WERI-Rb-1 (cell line): ENCODE data around the gene BTBD10.
"Not testable (repeated sequence)": the region's sequence is repeated elsewhere in the genome, so short reads cannot be mapped to it uniquely, and the experiment has no call there.

Source experiments
- DNase-seq: peaks from one replicate; pipeline ENCODE4 v3.0.0-alpha.2; 2020
- H3K27ac ChIP-seq: fragments of 250-450 bp; sonication (Bioruptor Pico); 2 replicates; pipeline ENCODE4 v1.5.1; 2020; ENCODE audit warnings: mild to moderate bottlenecking, moderate library complexity
- H3K27me3 ChIP-seq: fragments of 250-450 bp; sonication (Bioruptor Pico); 2 replicates; pipeline ENCODE4 v1.5.1; 2021; ENCODE audit warnings: mild to moderate bottlenecking, low read depth, moderate library complexity; ENCODE audit not compliant: insufficient read depth, severe bottlenecking
- H3K36me3 ChIP-seq: fragments of 250-450 bp; sonication (Bioruptor Pico); 2 replicates; pipeline ENCODE4 v1.5.1; 2020; ENCODE audit warnings: mild to moderate bottlenecking, moderate library complexity
- H3K4me3 ChIP-seq: 2 replicates; pipeline ENCODE4 v1.5.1; 2011; ENCODE audit warnings: low read depth, mild to moderate bottlenecking, control low read depth, low read length
- H3K9me3 ChIP-seq: fragments of 250-450 bp; sonication (Bioruptor Pico); 2 replicates; pipeline ENCODE4 v1.5.1; 2021; ENCODE audit warnings: mild to moderate bottlenecking, moderate library complexity; ENCODE audit not compliant: severe bottlenecking
- CTCF ChIP-seq: IDR thresholded peaks from 2 replicates; pipeline ENCODE4 v1.5.1; 2011; ENCODE audit warnings: low read depth, mild to moderate bottlenecking, control low read depth, inconsistent platforms, low read length

BTBD10 gene

GRCh38 chr11:13440100-13440855 lies 22.7 kb downstream of the BTBD10 start:
- Histone ChIP-seq H3K36me3 (no peaks in the 10 kb centered on the region), H3K27me3 (no peaks in the 10 kb centered on the region), H3K9me3 (no peaks in the 10 kb centered on the region), H3K27ac (no peak overlapping the region), H3K4me3 (no peak overlapping the region)
- no peak for DNase-seq
- TF ChIP-seq CTCF: no peak

GRCh38 chr11:13438291-13438690 lies 24.7 kb downstream of the BTBD10 start:
- H3K9me3 ChIP-seq: no peaks in the 10 kb centered on the region
- no peak for DNase-seq
- no peaks in the 10 kb centered on the region for H3K36me3 ChIP-seq
- no peak overlapping the region for H3K4me3 ChIP-seq
- H3K27ac ChIP-seq: no peak overlapping the region
- no peak for TF ChIP-seq CTCF
- no peaks in the 10 kb centered on the region for H3K27me3 ChIP-seq

- H3K4me3 ChIP-seq, H3K27ac ChIP-seq: not testable (repeated sequence)
Observed at GRCh38 chr11:13436836-13437235, 26.2 kb downstream of the BTBD10 start.

GRCh38 chr11:13434247-13435205 lies 28.5 kb downstream of the BTBD10 start:
- no peaks in the 10 kb centered on the region for H3K9me3 ChIP-seq
- no peak for TF ChIP-seq CTCF
- no peaks in the 10 kb centered on the region for H3K27me3 ChIP-seq
- H3K4me3 ChIP-seq: no peak overlapping the region
- no peaks in the 10 kb centered on the region for H3K36me3 ChIP-seq
- H3K27ac ChIP-seq: no peak overlapping the region
- no peak for DNase-seq

More at GRCh38 chr11:13436836-13437235, 26.2 kb downstream of the BTBD10 start:
- not testable (repeated sequence) for H3K9me3 ChIP-seq, DNase-seq, H3K27me3 ChIP-seq, H3K36me3 ChIP-seq

GRCh38 chr11:13433437-13433836 lies 29.6 kb downstream of the BTBD10 start:
- no peak overlapping the region for H3K4me3 ChIP-seq
- H3K27ac ChIP-seq: no peak overlapping the region
- no peaks in the 10 kb centered on the region for H3K36me3 ChIP-seq
- no peaks in the 10 kb centered on the region for H3K27me3 ChIP-seq
- no peaks in the 10 kb centered on the region for H3K9me3 ChIP-seq
- no peak for TF ChIP-seq CTCF
- no peak for DNase-seq

- no peak overlapping the region for H3K4me3 ChIP-seq
- no peak for TF ChIP-seq CTCF
Observed at GRCh38 chr11:13429836-13430235, 33.2 kb downstream of the BTBD10 start.

More at GRCh38 chr11:13429836-13430235, 33.2 kb downstream of the BTBD10 start:
- no peak for DNase-seq
- Histone ChIP-seq H3K36me3 (no peaks in the 10 kb centered on the region), H3K27me3 (no peaks in the 10 kb centered on the region), H3K27ac (no peak overlapping the region), H3K9me3 (no peaks in the 10 kb centered on the region)
